A673 (cell line): ENCODE measurements around the gene LACRT.

ENCODE experiments used
- CTCF ChIP-seq: fragments of 300-800, 200-600 bp; sonication (generic); conservative IDR thresholded peaks from 2 replicates; pipeline ENCODE4 v1.5.1; 2017; ENCODE audit warnings: low read depth, mild to moderate bottlenecking, antibody characterized with exemption, low read length, moderate library complexity, mixed read lengths
- EZH2 ChIP-seq: fragments of 200-600 bp; sonication (generic); IDR thresholded peaks from 2 replicates; pipeline ENCODE4 v1.6.1; 2017; ENCODE audit warnings: borderline replicate concordance, low read depth, mild to moderate bottlenecking, mixed read lengths, antibody characterized with exemption, low read length; ENCODE audit not compliant: poor library complexity, severe bottlenecking

- TF ChIP-seq CTCF = no peak
- no peak for TF ChIP-seq EZH2
These were observed 51.0 kb downstream of the LACRT start for GRCh38 chr12:54583726-54584125.
